HUES6 (cell line): Measurements from ENCODE around the gene PDE11A.
"Not testable (repeated sequence)": the region's sequence is repeated elsewhere in the genome, so short reads cannot be mapped to it uniquely, and the experiment has no call there.

ENCODE experiments used
- H3K27ac ChIP-seq: 2 replicates; pipeline ENCODE4 v1.7.0; 2013; ENCODE audit warnings: low read depth, mild to moderate bottlenecking, low read length, inconsistent platforms
- H3K27me3 ChIP-seq: 2 replicates; pipeline ENCODE4 v1.6.1; 2013; ENCODE audit warnings: low read length; ENCODE audit not compliant: control insufficient read depth, insufficient read depth
- H3K36me3 ChIP-seq: 2 replicates; pipeline ENCODE4 v1.6.1; 2013; ENCODE audit warnings: low read length; ENCODE audit not compliant: control insufficient read depth, insufficient read depth
- H3K4me1 ChIP-seq: 2 replicates; pipeline ENCODE4 v1.6.1; 2013; ENCODE audit warnings: low read length; ENCODE audit not compliant: control insufficient read depth, insufficient read depth
- H3K4me3 ChIP-seq: 2 replicates; pipeline ENCODE4 v1.5.1; 2013; ENCODE audit warnings: low read depth, low read length
- H3K9ac ChIP-seq: one replicate; pipeline ENCODE4 v1.6.1; 2013; ENCODE audit warnings: mild to moderate bottlenecking, low read length
- H3K9me3 ChIP-seq: 2 replicates; pipeline ENCODE4 v1.6.1; 2013; ENCODE audit warnings: low read depth, low read length; ENCODE audit not compliant: control insufficient read depth, insufficient read depth

Gene PDE11A

GRCh38 chr2:177817300-177817699, 255.3 kb downstream of the PDE11A start:
- H3K9me3 ChIP-seq, result peaks cover 11% of the 10 kb centered on the region
- H3K36me3 ChIP-seq, result no peaks in the 10 kb centered on the region
- no peak overlapping the region for H3K9ac ChIP-seq
- no peak overlapping the region for H3K4me3 ChIP-seq
- H3K4me1 ChIP-seq, result no peaks in the 10 kb centered on the region
- H3K27ac ChIP-seq, result no peak overlapping the region
- H3K27me3 ChIP-seq, result no peaks in the 10 kb centered on the region

DNA sequence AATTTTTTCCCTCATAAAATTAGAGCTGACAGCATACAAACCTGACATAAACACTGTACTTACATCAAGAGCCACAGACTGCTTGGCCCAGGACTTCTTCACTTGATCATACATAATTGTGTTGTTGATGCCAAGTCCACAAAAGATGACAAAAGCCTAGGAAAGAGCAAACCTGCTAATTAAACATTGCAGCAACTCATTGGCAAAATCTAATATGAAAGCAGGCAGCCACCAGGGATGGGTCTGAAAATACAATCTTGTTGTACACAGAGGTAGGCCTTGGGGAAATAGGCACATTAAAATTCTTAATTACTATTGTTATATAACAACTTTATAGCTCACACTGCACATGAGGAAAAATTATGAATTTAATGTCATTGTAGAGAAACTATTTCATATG, 255.8 kb downstream of the PDE11A start:
- Histone ChIP-seq H3K4me1 (no peaks in the 10 kb centered on the region), H3K4me3 (no peak overlapping the region), H3K27me3 (no peaks in the 10 kb centered on the region), H3K9me3 (peaks cover 11% of the 10 kb centered on the region), H3K36me3 (no peaks in the 10 kb centered on the region), H3K9ac (no peak overlapping the region), H3K27ac (no peak overlapping the region)

GRCh38 chr2:177812713-177813396, 259.7 kb downstream of the PDE11A start:
- no peaks in the 10 kb centered on the region for H3K27me3 ChIP-seq
- H3K36me3 ChIP-seq, result no peaks in the 10 kb centered on the region
- H3K4me1 ChIP-seq, result no peaks in the 10 kb centered on the region
- H3K27ac ChIP-seq, result no peak overlapping the region
- peaks cover 11% of the 10 kb centered on the region for H3K9me3 ChIP-seq
- no peak overlapping the region for H3K4me3 ChIP-seq
- H3K9ac ChIP-seq, result no peak overlapping the region

GRCh38 chr2:177810906-177811305, 261.7 kb downstream of the PDE11A start:
- H3K36me3 ChIP-seq, result no peaks in the 10 kb centered on the region
- H3K9ac ChIP-seq, result no peak overlapping the region
- H3K4me3 ChIP-seq, result no peak overlapping the region
- no peak overlapping the region for H3K27ac ChIP-seq
- H3K4me1 ChIP-seq, result no peaks in the 10 kb centered on the region
- no peaks in the 10 kb centered on the region for H3K27me3 ChIP-seq
- H3K9me3 ChIP-seq, result peaks cover 11% of the 10 kb centered on the region

- Histone ChIP-seq H3K4me3 (no peak overlapping the region), H3K9ac (no peak overlapping the region), H3K27me3 (no peaks in the 10 kb centered on the region), H3K36me3 (no peaks in the 10 kb centered on the region), H3K4me1 (no peaks in the 10 kb centered on the region), H3K27ac (no peak overlapping the region), H3K9me3 (peaks cover 11% of the 10 kb centered on the region)
These were observed 263.4 kb downstream of the PDE11A start for GRCh38 chr2:177808984-177809809.

GRCh38 chr2:177806025-177806424, 266.6 kb downstream of the PDE11A start:
- Histone ChIP-seq H3K27me3 (no peaks in the 10 kb centered on the region), H3K27ac (no peak overlapping the region), H3K9ac (no peak overlapping the region), H3K4me3 (no peak overlapping the region), H3K36me3 (no peaks in the 10 kb centered on the region), H3K9me3 (no peaks in the 10 kb centered on the region; the same call in 1 of the 2 replicates), H3K4me1 (no peaks in the 10 kb centered on the region)

- Histone ChIP-seq H3K9me3 (no peaks in the 10 kb centered on the region), H3K4me1 (0 out of 2 replicates have a peak, but pooled peaks cover 6% of the 10 kb centered on the region), H3K4me3 (no peak overlapping the region), H3K27me3 (no peaks in the 10 kb centered on the region), H3K9ac (no peak overlapping the region), H3K36me3 (no peaks in the 10 kb centered on the region), H3K27ac (no peak overlapping the region)
These were observed 273.0 kb downstream of the PDE11A start for GRCh38 chr2:177799531-177799930.

GRCh38 chr2:177797808-177798207, 274.8 kb downstream of the PDE11A start:
- Histone ChIP-seq H3K27me3 (no peaks in the 10 kb centered on the region), H3K36me3 (no peaks in the 10 kb centered on the region), H3K27ac (no peak overlapping the region), H3K9me3 (no peaks in the 10 kb centered on the region), H3K4me3 (no peak overlapping the region), H3K4me1 (0 out of 2 replicates have a peak, but pooled peaks cover 6% of the 10 kb centered on the region), H3K9ac (no peak overlapping the region)

GRCh38 chr2:177796654-177797415, 275.7 kb downstream of the PDE11A start:
- no peak overlapping the region for H3K27ac ChIP-seq
- no peak overlapping the region for H3K9ac ChIP-seq
- H3K36me3 ChIP-seq, result no peaks in the 10 kb centered on the region
- no peaks in the 10 kb centered on the region for H3K27me3 ChIP-seq
- 0 out of 2 replicates have a peak, but pooled peaks cover 6% of the 10 kb centered on the region for H3K4me1 ChIP-seq
- H3K9me3 ChIP-seq, result no peaks in the 10 kb centered on the region
- no peak overlapping the region for H3K4me3 ChIP-seq

DNA sequence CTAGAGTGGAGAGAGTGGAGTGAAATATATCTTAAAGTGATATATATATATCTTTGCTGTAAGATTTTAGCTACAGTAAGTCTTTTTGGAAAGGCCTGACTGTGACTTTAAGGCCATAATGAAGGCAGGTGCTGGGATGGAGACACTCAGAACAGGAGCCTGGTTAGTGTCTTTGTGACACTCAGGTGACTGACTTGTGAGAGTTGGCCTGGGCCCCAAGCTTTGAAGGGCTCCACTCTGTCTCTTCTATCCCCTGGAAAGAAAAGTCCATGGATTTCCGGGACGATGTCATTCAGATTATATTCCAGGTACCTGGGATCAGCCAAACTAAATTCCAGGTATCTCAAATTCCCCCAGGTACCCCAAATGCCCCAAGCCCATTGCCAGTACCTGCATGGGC, 276.6 kb downstream of the PDE11A start:
- Histone ChIP-seq H3K27ac (no peak overlapping the region), H3K9me3 (no peaks in the 10 kb centered on the region), H3K4me3 (no peak overlapping the region), H3K36me3 (no peaks in the 10 kb centered on the region), H3K4me1 (0 out of 2 replicates have a peak, but pooled peaks cover 6% of the 10 kb centered on the region), H3K27me3 (no peaks in the 10 kb centered on the region), H3K9ac (no peak overlapping the region)

- H3K9me3 ChIP-seq, H3K36me3 ChIP-seq, H3K27me3 ChIP-seq, H3K9ac ChIP-seq, H3K4me3 ChIP-seq, H3K27ac ChIP-seq, H3K4me1 ChIP-seq: not testable (repeated sequence)
These were observed 287.4 kb downstream of the PDE11A start for GRCh38 chr2:177785143-177785542.
